HG03460 (cell line): ENCODE data around the gene UQCR11.

ENCODE experiments used
- ATAC-seq: cut with Tn5 transposase; IDR thresholded peaks from one replicate; pipeline ENCODE4 v1.9.1; 2021; ENCODE audit not compliant: unreplicated experiment

Gene UQCR11

GRCh38 chr19:1616875-1617274 is 11.6 kb upstream of the UQCR11 start:
- no peak for ATAC-seq

GRCh38 chr19:1616396-1616795 is 11.1 kb upstream of the UQCR11 start:
- no peak for ATAC-seq

- no peak for ATAC-seq
These were observed 10.0 kb upstream of the UQCR11 start for GRCh38 chr19:1615156-1615765.

GRCh38 chr19:1613808-1614570 is 8.7 kb upstream of the UQCR11 start:
- ATAC-seq: no peak

- no peak for ATAC-seq
These were observed 7.9 kb upstream of the UQCR11 start for GRCh38 chr19:1613146-1613545.

- ATAC-seq: no peak
These were observed 7.1 kb upstream of the UQCR11 start for GRCh38 chr19:1612114-1613086.

- ATAC-seq: no peak
These were observed 6.1 kb upstream of the UQCR11 start for GRCh38 chr19:1611353-1611752.

GRCh38 chr19:1610579-1610978 is 5.3 kb upstream of the UQCR11 start:
- no peak for ATAC-seq

GRCh38 chr19:1609680-1610474 is 4.6 kb upstream of the UQCR11 start:
- no peak for ATAC-seq

- no peak for ATAC-seq
These were observed 3.8 kb upstream of the UQCR11 start for GRCh38 chr19:1609103-1609396.

- no peak for ATAC-seq
These were observed 3.3 kb upstream of the UQCR11 start for GRCh38 chr19:1608359-1609102.

GRCh38 chr19:1606138-1606651 is 933 bp upstream of the UQCR11 start:
- ATAC-seq: no peak

GRCh38 chr19:1602091-1602707 is 3.1 kb downstream of the UQCR11 start:
- ATAC-seq: no peak

GRCh38 chr19:1601613-1602064 is 3.6 kb downstream of the UQCR11 start:
- no peak for ATAC-seq

- no peak for ATAC-seq
These were observed 5.8 kb downstream of the UQCR11 start for GRCh38 chr19:1599460-1599846.

- no peak for ATAC-seq
These were observed 6.3 kb downstream of the UQCR11 start for GRCh38 chr19:1598777-1599459.

GRCh38 chr19:1593501-1593772 is 11.8 kb downstream of the UQCR11 start:
- ATAC-seq: no peak

- peak; percentile 54 for ATAC-seq
These were observed 12.3 kb downstream of the UQCR11 start, which contains the start of gene MBD3 for GRCh38 chr19:1592755-1593500. MBD3 (minus strand) TSS chr19:1592865; CDS start chr19:1592631, 234 bp downstream.
